GM21367 (cell line): ENCODE data around the gene CFAP161.
A peak's percentile ranks its signal among the peaks of the same experiment; 100 is the strongest.
"Not testable (repeated sequence)": the region's sequence is repeated elsewhere in the genome, so short reads cannot be mapped to it uniquely, and the experiment has no call there.

Source experiments
- ATAC-seq: cut with Tn5 transposase; IDR thresholded peaks from one replicate; pipeline ENCODE4 v1.9.1; 2021; ENCODE audit not compliant: unreplicated experiment

Gene CFAP161

GRCh38 chr15:81106560-81106959, 27.5 kb upstream of the CFAP161 start:
- ATAC-seq, result no peak

GRCh38 chr15:81107889-81108288, 26.2 kb upstream of the CFAP161 start:
- no peak for ATAC-seq

GRCh38 chr15:81108427-81108826, 25.6 kb upstream of the CFAP161 start:
- ATAC-seq, result no peak

- no peak for ATAC-seq
These were observed 23.1 kb upstream of the CFAP161 start for GRCh38 chr15:81111018-81111417.

- peak; percentile 86 for ATAC-seq
These were observed 22.3 kb upstream of the CFAP161 start for GRCh38 chr15:81111510-81112470.

- no peak for ATAC-seq
These were observed 20.8 kb upstream of the CFAP161 start for GRCh38 chr15:81113204-81113657.

- no peak for ATAC-seq
These were observed 20.2 kb upstream of the CFAP161 start for GRCh38 chr15:81113861-81114291.

GRCh38 chr15:81115054-81115939, 18.8 kb upstream of the CFAP161 start:
- ATAC-seq, result no peak

- ATAC-seq, result no peak
These were observed 16.9 kb upstream of the CFAP161 start for GRCh38 chr15:81117136-81117535.

GRCh38 chr15:81117581-81117980, 16.5 kb upstream of the CFAP161 start:
- no peak for ATAC-seq

GRCh38 chr15:81118361-81118760, 15.7 kb upstream of the CFAP161 start:
- no peak for ATAC-seq

GRCh38 chr15:81120069-81120468, 14.0 kb upstream of the CFAP161 start:
- ATAC-seq, result no peak

GRCh38 chr15:81126892-81127291, 7.2 kb upstream of the CFAP161 start:
- ATAC-seq, result no peak

GRCh38 chr15:81141478-81141877, 7.4 kb downstream of the CFAP161 start:
- not testable (repeated sequence) for ATAC-seq

- ATAC-seq, result no peak
These were observed 11.9 kb downstream of the CFAP161 start for GRCh38 chr15:81146006-81146405.

GRCh38 chr15:81146466-81146865, 12.4 kb downstream of the CFAP161 start:
- no peak for ATAC-seq

- no peak for ATAC-seq
These were observed 17.3 kb downstream of the CFAP161 start for GRCh38 chr15:81151389-81151788.

GRCh38 chr15:81152339-81152738, 18.3 kb downstream of the CFAP161 start:
- no peak for ATAC-seq

- ATAC-seq, result no peak
These were observed 18.7 kb downstream of the CFAP161 start for GRCh38 chr15:81152799-81153198.

GRCh38 chr15:81155375-81156218, 21.5 kb downstream of the CFAP161 start:
- no peak for ATAC-seq

- no peak for ATAC-seq
These were observed 22.3 kb downstream of the CFAP161 start for GRCh38 chr15:81156324-81156723.
